ENCODE measurements around the gene CAPN8.

- TF ChIP-seq POLR2A (IDR thresholded peaks at IDR 0.05): no peak
- TF ChIP-seq CTCF (IDR thresholded peaks at IDR 0.05): no peak
Measured at GRCh38 chr1:223533708-223534107, 131.8 kb downstream of the CAPN8 start.

Data from thyroid gland (tissue), 4 donors.